Fibroblast of gingiva (primary cell): ENCODE measurements around the gene RIPK4.
A peak's percentile ranks its signal among the peaks of the same experiment; 100 is the strongest.

Source experiments
- DNase-seq: peaks from one replicate; pipeline ENCODE4 v3.0.0-alpha.2; 2011; ENCODE audit warnings: low read depth

The RIPK4 gene

GRCh38 chr21:41769111-41769510 lies 2.3 kb upstream of the RIPK4 start:
- no peak for DNase-seq

GRCh38 chr21:41768437-41769042 lies 1.7 kb upstream of the RIPK4 start:
- DNase-seq, result peak; percentile 34

DNA sequence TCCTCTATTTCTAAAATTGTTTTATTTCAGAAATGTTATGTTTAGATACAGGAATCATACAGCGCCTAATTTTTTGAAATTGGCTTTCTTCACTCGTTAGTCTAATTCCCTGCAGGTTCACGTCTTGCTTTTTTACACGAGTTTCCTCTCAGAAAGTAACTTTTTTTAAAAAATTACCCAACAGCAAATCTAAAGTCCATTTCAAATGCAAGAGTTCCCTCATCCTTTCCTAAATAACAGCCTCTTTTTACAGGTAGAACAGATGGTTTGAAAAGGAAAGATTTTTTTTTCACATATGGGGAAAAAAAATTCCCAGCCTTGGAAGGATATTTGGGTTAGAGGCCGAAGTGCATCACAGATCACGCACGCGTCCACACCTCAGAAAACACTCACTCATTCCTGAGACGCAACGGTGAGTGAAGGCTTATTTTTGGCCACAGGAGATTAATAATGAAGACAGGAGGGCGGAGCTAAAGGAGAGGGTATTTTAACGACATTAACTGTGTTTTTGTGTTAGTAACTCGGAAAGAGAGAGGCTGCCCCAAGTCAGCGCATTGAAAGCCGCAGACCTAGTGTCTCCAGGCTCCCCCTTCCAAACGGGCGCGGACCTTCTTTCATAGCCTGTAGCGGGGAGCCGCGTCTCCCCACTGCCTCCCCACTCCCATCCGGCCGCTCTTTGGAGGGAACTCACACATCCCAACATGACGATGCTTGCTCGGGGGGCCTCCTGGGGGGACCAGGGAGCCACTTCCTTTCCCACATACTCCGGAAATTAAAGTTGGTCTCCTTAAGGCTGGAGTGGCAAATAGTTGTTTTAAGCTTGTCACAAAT lies 969 bp upstream of the RIPK4 start:
- DNase-seq, result no peak

- no peak for DNase-seq
Measured at GRCh38 chr21:41765973-41766882, 624 bp downstream of the RIPK4 start.

GRCh38 chr21:41765420-41765821 lies 1.4 kb downstream of the RIPK4 start:
- no peak for DNase-seq

DNA sequence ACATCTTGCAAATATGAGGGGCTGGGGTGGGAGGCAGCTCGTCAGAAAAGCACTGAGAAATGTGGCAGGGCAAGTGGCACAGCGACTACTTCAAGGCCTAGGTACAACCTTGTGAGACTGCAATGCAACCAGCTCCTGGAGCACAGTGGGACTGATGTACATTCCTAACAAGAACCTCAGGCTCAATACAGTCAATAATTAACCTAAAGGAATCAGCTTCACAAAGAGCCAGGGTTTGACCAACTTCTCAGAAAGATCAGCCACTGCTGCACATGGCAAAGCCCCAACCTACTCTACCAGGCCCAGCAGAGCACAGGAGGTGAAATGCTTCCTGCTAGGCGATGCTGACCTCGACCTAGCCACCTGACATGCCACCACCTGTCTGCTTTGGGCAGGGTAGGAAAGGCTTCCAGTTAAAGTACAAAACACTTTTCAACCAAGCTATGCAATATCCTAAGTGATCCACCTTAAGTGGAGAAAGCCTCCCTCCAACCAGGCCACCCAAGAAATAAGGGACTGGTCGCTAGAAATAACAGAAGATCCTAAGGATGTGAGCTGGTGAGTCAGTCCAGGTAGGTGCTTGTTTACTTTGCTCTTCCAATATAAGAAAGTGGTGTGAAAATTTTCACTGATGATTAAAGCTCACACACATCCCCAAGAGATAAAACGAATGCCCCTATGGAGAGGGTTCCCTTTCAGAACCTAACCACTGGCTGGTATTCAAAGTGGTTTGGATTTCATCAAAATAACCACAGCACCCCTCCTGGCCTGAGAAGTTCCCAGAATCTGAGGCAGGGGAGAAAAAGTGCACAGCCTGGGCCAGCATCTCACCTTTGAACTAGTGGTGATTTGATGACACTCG lies 2.1 kb downstream of the RIPK4 start:
- DNase-seq, result no peak

- no peak for DNase-seq
Measured at GRCh38 chr21:41763996-41764395, 2.9 kb downstream of the RIPK4 start.

- no peak for DNase-seq
Measured at GRCh38 chr21:41763398-41763931, 3.4 kb downstream of the RIPK4 start.

DNA sequence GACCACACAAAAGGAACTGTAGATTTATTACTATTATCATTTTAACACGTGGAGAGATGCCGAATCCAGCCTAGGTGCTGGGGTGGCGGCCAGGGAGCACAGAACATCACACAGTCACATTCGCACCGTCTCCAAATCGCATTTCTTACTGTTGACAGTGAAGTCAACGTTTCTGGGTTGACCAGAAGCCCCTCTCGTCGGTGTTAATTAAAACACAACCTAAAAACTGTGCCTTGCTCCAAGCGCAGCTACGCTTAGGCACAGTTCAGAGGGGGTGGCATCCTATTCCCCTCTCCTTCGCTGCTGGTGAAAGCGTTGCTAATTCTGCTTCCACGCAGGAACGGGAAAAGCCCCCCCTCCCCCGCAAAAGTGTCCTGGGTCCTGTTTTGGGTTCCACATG lies 4.1 kb downstream of the RIPK4 start:
- no peak for DNase-seq

- no peak for DNase-seq
Measured at GRCh38 chr21:41761934-41762635, 4.8 kb downstream of the RIPK4 start.

GRCh38 chr21:41761211-41761933 lies 5.5 kb downstream of the RIPK4 start:
- DNase-seq, result peak; percentile 44

DNA sequence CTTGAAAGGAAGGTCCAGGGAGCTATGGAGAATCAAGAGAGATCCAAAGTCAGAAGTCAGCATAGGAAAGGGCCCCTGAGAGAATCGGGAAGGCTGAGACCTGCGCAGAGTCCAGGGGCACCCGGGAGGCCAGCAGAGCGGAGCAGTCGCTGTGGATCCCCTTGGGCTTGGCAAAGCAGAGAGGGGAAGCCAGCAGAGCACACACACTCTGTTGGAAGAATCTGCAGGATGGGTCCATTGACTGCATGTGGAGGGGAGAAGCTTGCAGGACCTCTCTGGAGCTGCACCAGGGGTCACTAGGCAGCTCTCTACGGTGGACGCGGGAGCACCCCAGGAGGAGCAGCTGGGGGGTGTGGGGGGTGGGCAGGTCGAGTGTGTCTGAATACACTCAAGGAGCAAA lies 6.4 kb downstream of the RIPK4 start:
- no peak for DNase-seq

DNA sequence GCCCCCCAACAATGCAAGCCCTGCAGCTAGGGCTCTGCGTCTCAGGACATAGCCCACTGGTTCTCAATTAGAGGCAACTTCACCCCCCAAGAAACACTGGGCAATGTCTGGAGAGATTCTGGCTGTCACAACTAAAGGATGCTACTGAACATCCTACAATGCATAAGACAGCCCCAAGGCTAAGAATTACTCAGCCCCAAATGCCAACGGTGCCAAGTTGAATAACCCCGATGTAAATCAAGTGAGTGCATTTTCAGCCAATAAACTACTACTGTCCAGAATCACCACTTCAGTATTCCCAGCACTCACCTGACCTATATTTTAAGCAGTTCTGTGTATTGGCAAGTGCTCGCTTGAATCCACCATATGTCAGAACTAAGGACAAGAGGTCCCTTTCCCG lies 6.9 kb downstream of the RIPK4 start:
- DNase-seq, result no peak

DNA sequence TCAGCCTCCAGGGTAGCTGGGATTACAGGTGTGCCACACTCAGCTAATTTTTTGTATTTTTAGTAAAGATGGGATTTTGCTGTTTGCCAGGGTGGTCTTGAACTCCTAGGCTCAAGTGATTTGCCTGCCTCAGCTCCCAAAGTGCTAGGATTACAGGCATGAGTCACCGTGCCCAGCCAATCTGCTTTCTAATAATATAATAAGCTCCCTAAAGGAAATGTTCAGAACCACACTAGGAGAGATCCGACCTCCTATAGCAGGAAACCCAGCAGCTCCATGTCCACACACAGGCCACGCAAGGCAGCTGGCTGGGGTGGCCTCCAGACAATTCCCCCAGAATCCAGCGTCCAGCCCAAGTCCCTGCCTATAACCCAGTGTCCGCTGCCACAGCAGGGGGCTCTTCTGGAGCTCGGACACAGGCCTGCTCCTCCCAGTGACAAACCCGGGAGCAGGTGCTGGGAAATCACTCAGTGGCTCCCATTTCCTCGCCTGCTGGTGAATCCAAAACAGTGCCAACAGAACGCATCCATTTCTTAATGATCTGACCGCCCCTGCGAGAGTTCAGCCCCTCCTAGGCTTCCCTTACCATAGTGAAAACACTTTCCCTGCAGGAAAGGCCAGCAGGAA lies 7.5 kb downstream of the RIPK4 start:
- no peak for DNase-seq

DNA sequence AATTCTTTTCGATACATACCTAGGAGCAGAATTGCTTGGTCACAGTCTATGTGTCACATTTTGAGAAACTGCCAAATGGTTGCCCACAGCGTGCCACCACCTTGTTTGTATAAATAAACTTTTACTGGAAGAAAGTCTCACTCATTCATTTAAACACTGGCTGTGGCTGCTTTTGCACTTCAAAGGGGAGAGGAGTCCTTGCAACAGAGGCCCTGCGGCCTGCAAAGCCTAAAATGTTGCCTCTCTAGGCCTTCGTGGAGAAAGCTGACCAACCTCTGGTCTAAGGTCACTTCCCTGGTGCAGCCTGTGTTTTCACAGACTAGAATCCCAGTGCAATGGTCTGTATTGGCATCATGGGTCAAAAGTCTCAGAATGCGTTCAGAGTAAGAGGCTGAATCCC lies 8.3 kb downstream of the RIPK4 start:
- peak; percentile 16 for DNase-seq

DNA sequence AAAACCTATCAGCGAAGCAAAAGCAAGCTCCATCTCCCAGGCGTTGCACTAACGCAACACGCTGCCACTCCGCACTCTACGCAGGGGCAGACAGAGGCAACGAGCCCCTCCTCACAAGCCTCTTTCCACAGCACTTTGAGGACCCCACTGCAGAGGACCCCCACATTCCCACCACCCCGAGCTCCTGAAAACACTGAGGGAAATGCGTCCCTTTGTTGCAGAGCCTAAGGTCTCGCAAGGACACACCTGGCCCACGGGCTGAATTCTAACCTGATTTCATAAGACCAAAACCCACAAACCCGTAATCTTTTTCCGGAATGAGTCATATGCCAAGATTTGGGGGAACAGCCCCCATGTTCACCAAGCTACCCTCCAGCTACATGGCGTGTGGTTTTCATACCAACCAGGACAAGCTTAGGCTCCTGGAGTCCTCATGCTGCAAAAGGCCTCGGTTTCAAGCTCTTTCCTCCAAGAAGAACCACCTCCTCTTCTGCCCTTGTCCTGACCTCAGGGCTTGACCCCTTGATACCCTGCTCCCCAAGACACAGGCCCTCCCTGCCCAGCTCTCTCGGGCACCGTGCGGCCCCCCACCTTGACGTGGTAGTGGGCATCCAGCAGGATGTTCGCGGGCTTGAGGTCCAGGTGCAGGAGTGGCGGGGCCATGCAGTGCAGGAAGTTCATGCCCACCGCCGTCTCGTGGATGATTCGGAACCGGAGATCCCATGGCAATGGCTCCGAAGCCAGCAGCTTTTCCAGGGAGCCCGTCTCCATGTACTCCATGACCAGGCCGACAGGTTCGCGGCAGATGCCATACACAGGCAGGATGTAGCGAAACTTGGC lies 10.7 kb downstream of the RIPK4 start:
- no peak for DNase-seq

DNA sequence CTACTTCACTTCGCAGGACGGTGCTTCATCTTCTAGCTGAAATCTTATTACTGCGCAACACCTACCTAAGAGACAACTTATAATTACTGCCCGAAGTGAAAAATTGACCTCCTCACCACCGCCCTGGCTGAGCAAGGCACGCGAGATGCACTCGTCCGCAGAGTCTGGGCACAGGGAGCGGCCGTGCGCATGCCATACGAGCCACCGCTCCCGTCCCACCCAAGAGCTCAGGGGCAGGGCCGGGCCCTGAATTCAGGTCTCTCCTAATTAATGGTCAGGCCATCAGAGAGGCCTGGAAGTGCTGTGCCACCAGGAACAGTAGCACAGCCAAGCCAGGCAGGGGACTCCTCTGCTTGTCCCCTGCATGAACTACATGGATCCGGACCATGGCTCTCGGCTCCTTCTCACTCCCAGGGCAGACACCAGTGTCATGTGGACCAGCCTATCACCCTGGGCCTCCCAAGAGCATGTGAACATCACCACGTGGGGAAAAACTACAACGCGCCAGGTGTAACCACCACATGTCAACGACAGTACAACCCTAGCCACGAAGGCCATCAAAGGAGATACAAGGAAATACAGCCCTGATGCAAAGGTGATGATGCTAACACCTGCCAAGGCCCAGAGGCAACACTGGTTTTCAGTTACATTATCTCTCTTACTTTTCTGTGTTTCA lies 11.5 kb downstream of the RIPK4 start:
- DNase-seq, result no peak

GRCh38 chr21:41754479-41754891 lies 12.4 kb downstream of the RIPK4 start:
- no peak for DNase-seq
